Placental pericyte (primary cell): ENCODE data around the gene GPR148. TPM values are rescaled to one million over a fixed set of nuclear protein-coding genes. Genes with fewer than 3 reads are reported as not detected.

Experiments
- total RNA-seq: library from RNA; depleted of rRNA; stranded (reverse); fragments of >200 nt; gene quantifications from 2 replicates; pipeline ENCODE4 v1.2.3, GENCODE V29; 2012

Gene GPR148
- total RNA-seq = not detected in 2 replicates

GRCh38 chr2:130728549-130729316 is at the start of gene GPR148:
TSS of gene GPR148 (plus strand) at chr2:130729070. CDS start at chr2:130729152, 82 bp downstream.

GRCh38 chr2:130755256-130756052 is 26.6 kb downstream of the GPR148 start, which contains the start of gene AMER3:
TSS of gene AMER3 (plus strand) at chr2:130755540. CDS start at chr2:130762073, 6,533 bp downstream.

Other genes with a start within 250 kb of the GPR148 start
- not detected in 2 replicates for gene POTEI, start 219.7 kb upstream of the GPR148 start, total RNA-seq
- gene CFC1B, start 207.8 kb upstream of the GPR148 start, total RNA-seq = not detected in 2 replicates
- gene CFC1, start 129.5 kb upstream of the GPR148 start, total RNA-seq = not detected in 2 replicates
- gene POTEJ, start 117.6 kb upstream of the GPR148 start, total RNA-seq = not detected in 2 replicates
- gene AMER3, start 26.5 kb downstream of the GPR148 start, total RNA-seq = not detected in 2 replicates
- 1.0 and 1.8 TPM in 2 replicates for gene ARHGEF4, start 107.8 kb downstream of the GPR148 start, total RNA-seq